GM18517 (cell line): ENCODE data around the gene TXNDC5.
A peak's percentile ranks its signal among the peaks of the same experiment; 100 is the strongest.

Experiments used
- ATAC-seq: cut with Tn5 transposase; IDR thresholded peaks from one replicate; pipeline ENCODE4 v1.9.1; 2021; ENCODE audit warnings: mild to moderate bottlenecking, moderate library complexity; ENCODE audit not compliant: unreplicated experiment

TXNDC5 gene

DNA sequence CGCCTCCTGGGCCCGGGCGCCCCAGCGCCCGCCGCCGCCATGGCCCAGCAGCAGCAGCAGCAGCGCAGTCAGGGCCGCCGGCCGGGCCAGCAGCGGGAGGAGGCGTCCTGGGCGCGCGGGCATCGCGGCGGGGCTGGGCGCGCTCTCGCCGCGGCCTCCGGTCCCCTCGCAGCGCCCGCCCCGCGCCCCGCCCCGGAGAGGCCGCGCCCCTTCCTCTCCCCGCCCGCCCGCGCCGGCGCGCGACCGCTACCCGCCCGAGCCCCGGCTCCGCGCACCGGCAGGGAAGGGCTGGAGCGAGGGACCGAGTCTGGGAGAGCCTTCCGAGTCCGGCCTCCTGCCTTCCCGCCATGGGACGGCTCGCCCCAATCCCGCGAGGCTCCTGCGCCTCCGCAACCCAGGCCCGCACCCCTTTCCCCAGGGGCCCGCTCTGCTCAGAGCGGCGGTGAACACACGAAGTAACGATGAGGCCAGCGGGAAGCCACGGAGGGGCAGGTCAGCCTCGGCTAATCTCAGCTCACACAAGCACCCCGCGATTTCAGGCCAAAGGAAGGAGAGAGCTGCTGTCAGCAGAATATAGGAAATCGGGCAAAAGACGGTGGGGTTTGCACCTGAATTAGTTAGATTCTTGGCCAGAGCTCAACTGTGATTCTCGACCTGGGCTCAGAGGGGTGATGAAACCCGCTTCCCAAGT lies at the start of gene TXNDC5:
TXNDC5 (minus strand) TSS at position 135 of the 691 bp plus-strand sequence; CDS start at position 123, 12 bp downstream.
- ATAC-seq = peak; percentile 43

- no peak for ATAC-seq
These were observed 49.6 kb upstream of the TXNDC5 start for GRCh38 chr6:7960141-7960540.

- no peak for ATAC-seq
These were observed 48.9 kb upstream of the TXNDC5 start for GRCh38 chr6:7959453-7959852.

DNA sequence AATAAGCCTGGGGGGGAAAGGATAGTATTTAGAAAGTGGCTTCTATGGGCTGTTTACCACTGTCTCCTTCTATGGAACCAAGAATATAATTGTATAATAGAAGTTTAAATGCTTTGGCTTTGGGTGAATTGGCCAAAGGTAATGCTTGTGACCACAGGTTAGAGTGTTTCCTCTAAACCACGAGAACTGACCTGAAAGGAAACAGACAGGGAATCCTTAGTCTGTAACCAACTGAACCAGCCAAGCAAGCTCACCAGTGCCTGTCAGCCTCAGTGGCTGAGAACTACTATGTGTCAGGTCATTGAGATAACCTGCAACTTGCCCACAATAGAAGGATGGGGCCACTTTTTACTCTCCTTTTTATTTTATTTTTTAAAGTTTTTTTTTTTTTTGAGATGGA lies 47.9 kb upstream of the TXNDC5 start:
- no peak for ATAC-seq

DNA sequence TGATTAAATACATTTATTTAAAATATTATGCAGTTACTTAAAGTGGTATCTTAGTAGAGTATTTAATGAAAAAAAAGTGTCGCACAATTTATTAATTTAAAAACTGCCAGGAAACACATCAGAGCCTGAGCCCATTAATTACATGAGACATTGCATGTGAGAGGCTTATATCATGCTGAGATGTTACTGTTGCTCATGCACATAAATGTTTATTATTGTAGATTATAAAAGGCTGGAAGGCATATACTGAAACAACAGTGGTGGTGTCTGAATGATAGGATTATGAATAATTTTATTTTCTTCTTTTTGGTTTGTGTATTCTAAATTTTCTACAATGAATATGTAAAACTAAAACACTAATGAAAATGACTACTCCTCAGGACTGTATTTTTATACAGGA lies 45.7 kb upstream of the TXNDC5 start:
- ATAC-seq = no peak

DNA sequence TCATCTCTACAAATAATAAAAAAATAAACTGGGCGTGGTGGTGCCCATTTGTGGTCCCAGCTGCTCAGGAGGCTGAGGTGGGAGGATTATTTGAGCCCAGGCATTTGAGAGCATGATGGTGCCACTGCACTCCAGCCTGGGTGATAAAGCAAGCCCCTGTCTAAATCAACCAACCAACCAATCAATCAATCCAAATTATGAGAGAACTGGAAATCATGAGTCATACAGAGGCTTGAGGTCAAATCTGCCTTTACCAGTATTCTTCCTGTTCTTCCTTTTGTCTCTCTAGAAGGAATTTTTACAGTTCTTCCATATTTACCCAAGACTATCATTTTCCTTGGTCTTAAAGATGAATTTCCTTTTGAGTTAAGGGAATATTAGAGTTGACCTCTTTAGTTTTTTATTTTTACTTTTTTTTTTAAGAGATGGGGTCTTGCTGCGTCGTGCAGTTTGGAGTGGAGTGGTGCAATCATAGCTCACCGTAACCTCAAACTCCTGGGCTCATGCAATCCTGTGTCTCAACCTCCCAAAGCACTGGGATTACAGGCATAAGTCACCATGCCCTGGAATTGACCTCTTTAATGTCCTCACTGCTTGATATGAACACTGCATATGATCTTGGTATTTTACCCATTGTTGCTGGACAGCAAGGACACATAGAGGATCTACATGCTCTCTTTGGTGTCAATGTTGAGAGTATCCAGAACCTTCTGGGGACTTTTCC lies 44.1 kb upstream of the TXNDC5 start:
- no peak for ATAC-seq

DNA sequence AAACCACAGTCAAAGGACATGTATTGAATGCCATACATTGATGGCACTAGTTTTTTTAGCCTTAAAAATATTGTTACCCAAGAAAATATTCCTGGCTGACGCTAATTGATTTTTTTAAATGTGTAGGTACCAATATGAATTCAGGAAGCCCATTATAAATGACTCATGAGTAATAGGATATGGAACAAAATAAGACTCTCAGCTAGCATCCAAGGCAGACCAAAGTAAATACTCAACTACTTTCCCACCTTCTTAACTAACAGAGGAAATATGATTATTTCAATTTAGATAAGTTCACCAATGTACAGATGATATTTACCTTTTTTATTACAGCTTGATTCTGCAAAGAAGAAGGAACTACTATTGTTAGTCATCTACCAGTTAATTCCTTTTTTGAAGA lies 43.2 kb upstream of the TXNDC5 start:
- ATAC-seq = no peak

- ATAC-seq = peak; percentile 26
These were observed 29.3 kb upstream of the TXNDC5 start for GRCh38 chr6:7939864-7940228.

GRCh38 chr6:7939184-7939863 lies 28.7 kb upstream of the TXNDC5 start:
- peak; percentile 82 for ATAC-seq

DNA sequence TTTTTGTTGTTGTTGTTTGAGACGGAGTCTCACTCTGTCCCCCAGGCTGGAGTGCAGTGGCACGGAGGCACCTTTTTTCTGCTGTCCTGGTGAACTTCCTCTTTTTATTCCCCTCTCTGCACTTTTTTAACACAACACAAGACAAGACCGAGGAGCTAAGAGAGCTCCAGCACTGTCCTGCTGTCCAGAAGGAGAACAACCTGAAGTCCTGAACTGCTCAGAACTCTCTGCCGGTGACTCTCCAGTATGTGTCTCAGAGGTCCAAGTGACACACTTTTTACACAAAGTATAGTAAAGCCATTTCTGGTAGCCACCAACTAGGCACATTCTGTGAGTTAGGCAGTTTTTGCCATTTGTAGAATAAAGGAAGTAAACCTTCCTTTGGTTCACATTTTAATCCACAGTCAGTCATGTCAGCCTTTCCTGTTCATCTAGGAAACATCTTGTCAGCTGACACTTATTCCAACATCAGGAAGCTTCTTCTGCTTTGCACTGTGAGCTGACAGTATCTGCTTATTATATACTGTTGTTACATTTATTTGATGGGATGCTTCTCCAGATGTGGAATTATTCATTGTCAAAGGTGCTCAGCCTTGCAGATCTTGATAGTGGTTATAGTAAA lies 28.1 kb upstream of the TXNDC5 start:
- no peak for ATAC-seq

DNA sequence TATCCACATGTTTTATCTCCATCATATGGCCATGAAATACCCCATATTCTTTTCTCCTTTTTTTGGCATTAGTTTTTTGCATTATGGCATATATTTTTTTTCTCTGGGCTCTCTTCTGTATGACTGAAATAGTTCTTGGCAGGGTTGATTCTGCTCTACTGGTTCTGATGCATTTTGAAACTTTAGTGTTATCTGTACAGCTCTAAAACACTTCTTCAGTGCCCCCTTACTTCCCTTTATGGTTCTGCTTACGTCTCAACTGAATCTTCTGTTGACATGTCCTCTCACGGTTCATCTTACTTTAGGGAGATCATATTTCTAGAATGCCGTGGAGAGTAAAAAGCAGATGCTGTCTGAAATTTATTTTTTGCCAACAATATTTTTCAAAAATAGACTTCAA lies 23.2 kb upstream of the TXNDC5 start:
- ATAC-seq = peak; percentile 95

DNA sequence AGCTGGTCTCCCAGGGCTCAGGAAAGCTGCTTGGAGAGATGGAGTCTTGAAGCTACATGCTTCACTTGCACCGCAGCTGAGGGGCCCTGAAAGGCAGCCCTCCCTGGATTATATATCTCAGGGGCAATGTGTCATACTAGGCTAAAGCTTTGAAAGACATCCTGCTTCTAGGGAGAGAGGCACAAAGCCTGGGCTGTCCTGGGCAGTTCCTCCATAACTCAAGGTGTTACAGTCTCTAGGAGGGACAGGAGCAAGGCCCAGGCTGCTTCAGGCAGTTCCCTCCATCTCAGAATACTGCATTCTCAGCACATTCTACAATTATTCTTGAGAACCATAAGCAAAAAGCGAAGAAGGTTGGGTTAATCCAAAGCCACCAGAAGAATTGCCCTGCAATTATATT lies 22.0 kb upstream of the TXNDC5 start:
- no peak for ATAC-seq

- no peak for ATAC-seq
These were observed 14.3 kb upstream of the TXNDC5 start for GRCh38 chr6:7924867-7925266.

- ATAC-seq = no peak
These were observed 12.0 kb upstream of the TXNDC5 start for GRCh38 chr6:7922596-7922995.

GRCh38 chr6:7921632-7922092 lies 11.1 kb upstream of the TXNDC5 start:
- ATAC-seq = no peak

- ATAC-seq = no peak
These were observed 10.5 kb upstream of the TXNDC5 start for GRCh38 chr6:7921046-7921445.

GRCh38 chr6:7920425-7920824 lies 9.8 kb upstream of the TXNDC5 start:
- ATAC-seq = no peak

GRCh38 chr6:7919871-7920270 lies 9.3 kb upstream of the TXNDC5 start:
- ATAC-seq = no peak

- ATAC-seq = no peak
These were observed 7.8 kb upstream of the TXNDC5 start for GRCh38 chr6:7918403-7918802.

- ATAC-seq = no peak
These were observed 7.1 kb upstream of the TXNDC5 start for GRCh38 chr6:7917729-7918128.

DNA sequence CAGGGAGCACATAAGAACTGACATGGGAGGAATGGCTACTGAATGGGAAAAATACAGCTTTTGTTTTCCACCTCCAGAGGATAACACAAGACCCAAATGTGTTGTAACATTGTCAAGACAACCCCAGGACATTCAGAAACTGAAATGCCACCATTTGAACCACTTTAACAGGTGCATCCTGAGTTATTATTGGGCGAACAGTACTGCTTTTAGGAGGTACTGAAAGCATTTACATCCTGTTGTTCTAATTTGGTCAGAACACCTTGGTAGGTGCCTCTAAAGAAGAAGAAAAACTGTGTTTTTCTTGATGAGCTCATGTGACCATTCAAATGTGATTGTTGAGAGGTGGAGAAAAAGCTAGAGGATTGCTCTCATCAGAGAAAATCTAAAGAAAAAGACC lies 6.4 kb upstream of the TXNDC5 start:
- peak; percentile 89 for ATAC-seq
